Keratinocyte (primary cell): Measurements from ENCODE around the gene FBXL5. TPM values are rescaled to one million over a fixed set of nuclear protein-coding genes. Genes with fewer than 3 reads are reported as not detected.

Experiments used
- DNase-seq: peaks from one replicate; pipeline ENCODE4 v3.0.0-alpha.2; 2011; ENCODE audit warnings: low read depth, missing footprints, low spot score
- FAIRE-seq: peaks from 2 replicates; lab custom pipeline; 2011; peaks lifted over from hg19 to GRCh38; lab: Jason Lieb, UNC
- H2AFZ ChIP-seq: 2 replicates; pipeline ENCODE4 v1.6.0; 2012; ENCODE audit warnings: low read length, control low read depth, inconsistent platforms; ENCODE audit not compliant: control insufficient read depth
- H3K27ac ChIP-seq: 2 replicates; pipeline ENCODE4 v1.5.1; 2011; ENCODE audit warnings: low read length; ENCODE audit not compliant: control insufficient read depth, insufficient read depth
- H3K27me3 ChIP-seq: 3 replicates; pipeline ENCODE4 v1.6.0; 2011; ENCODE audit warnings: low read length; ENCODE audit not compliant: control insufficient read depth, insufficient read depth; ENCODE audit errors: extremely low read depth
- H3K36me3 ChIP-seq, 2 experiments: 2 replicates in 1 of 2; 3 replicates in 1 of 2; pipeline ENCODE4 v1.5.1; 2011; ENCODE audit warnings: low read length in 2 of 2, mild to moderate bottlenecking in 1 of 2; ENCODE audit not compliant: control insufficient read depth in 2 of 2, insufficient read depth in 2 of 2; ENCODE audit errors: extremely low read depth in 1 of 2
- H3K4me1 ChIP-seq: 3 replicates; pipeline ENCODE4 v1.5.1; 2011; ENCODE audit warnings: low read length; ENCODE audit not compliant: control insufficient read depth, insufficient read depth; ENCODE audit errors: extremely low read depth
- H3K4me2 ChIP-seq: 3 replicates; pipeline ENCODE4 v1.6.0; 2011; ENCODE audit warnings: low read depth, low read length; ENCODE audit not compliant: control insufficient read depth, insufficient read depth; ENCODE audit errors: extremely low read depth
- H3K4me3 ChIP-seq, 3 experiments: fragments of 200-600 bp in 1 of 3; sonication (generic) in 1 of 3; 2 replicates in 2 of 3; 3 replicates in 1 of 3; pipeline ENCODE4 v1.5.1; 2011 to 2016; ENCODE audit warnings: low read length in 3 of 3, mild to moderate bottlenecking in 3 of 3, control low read depth in 2 of 3, inconsistent platforms in 1 of 3, low read depth in 1 of 3, mixed read lengths in 1 of 3, mixed run types in 1 of 3, moderate library complexity in 1 of 3; ENCODE audit not compliant: control insufficient read depth in 2 of 3, insufficient read depth in 2 of 3; ENCODE audit errors: extremely low read depth in 1 of 3
- H3K79me2 ChIP-seq: 2 replicates; pipeline ENCODE4 v1.6.0; 2012; ENCODE audit warnings: low read length; ENCODE audit not compliant: control insufficient read depth, insufficient read depth
- H3K9ac ChIP-seq: 3 replicates; pipeline ENCODE4 v1.6.0; 2011; ENCODE audit warnings: low read length; ENCODE audit not compliant: control insufficient read depth, insufficient read depth; ENCODE audit errors: extremely low read depth
- H3K9me1 ChIP-seq: 3 replicates; pipeline ENCODE4 v1.6.0; 2011; ENCODE audit warnings: low read length; ENCODE audit not compliant: control insufficient read depth, insufficient read depth; ENCODE audit errors: extremely low read depth
- H3K9me3 ChIP-seq: 2 replicates; pipeline ENCODE4 v1.5.1; 2012; ENCODE audit warnings: low read depth, low read length; ENCODE audit not compliant: control insufficient read depth
- H4K20me1 ChIP-seq: 3 replicates; pipeline ENCODE4 v1.6.0; 2011; ENCODE audit warnings: low read length; ENCODE audit not compliant: control insufficient read depth, insufficient read depth; ENCODE audit errors: extremely low read depth
- EZH2 ChIP-seq: IDR thresholded peaks from one replicate; pipeline ENCODE4 v1.6.1; 2012; ENCODE audit warnings: inconsistent platforms, mild to moderate bottlenecking, low read length, moderate library complexity
- dilution Hi-C: fragments of 300-500 bp; cut with MboI; formaldehyde crosslinking; loops from one replicate; pipeline ENCODE4 v1.7.0; 2020; ENCODE audit warnings: low sequenced_read_pairs; ENCODE audit not compliant: extremely low pct_ligation_motif_present
- polyA plus RNA-seq, 5 experiments: library from polyadenylated mRNA; depleted of rRNA in 3 of 5; stranded (reverse) in 3 of 5; stranded (forward) in 1 of 5; unstranded in 1 of 5; fragments of >200 nt; gene quantifications; 1 replicate in 1 of 5; 2 replicates in 3 of 5; 3 replicates in 1 of 5; pipeline versions ENCODE4 v1.2.1 to v1.2.3, GENCODE V29; 2011 to 2012; ENCODE audit warnings: missing spikeins in 2 of 5, low read depth in 1 of 5, low replicate concordance in 1 of 5
- TF ChIP-seq, protein P1 (sequence below), 3 experiments: IDR thresholded peaks in 1 of 3; conservative IDR thresholded peaks in 1 of 3; optimal IDR thresholded peaks in 1 of 3; 2 replicates in 2 of 3; 3 replicates in 1 of 3; pipeline versions ENCODE3 to v1.5.1; 2011; ENCODE audit warnings: low read length in 3 of 3, mild to moderate bottlenecking in 3 of 3, moderate library complexity in 2 of 3, control low read depth in 1 of 3, inconsistent platforms in 1 of 3; ENCODE audit not compliant: insufficient read depth in 2 of 3; ENCODE audit errors: extremely low read depth in 1 of 3

Gene FBXL5
- polyA plus RNA-seq, 1 donor (not counting 4 experiments of a cell fraction or from before 2014, with no cell fraction given), result 63.1 TPM

DNA sequence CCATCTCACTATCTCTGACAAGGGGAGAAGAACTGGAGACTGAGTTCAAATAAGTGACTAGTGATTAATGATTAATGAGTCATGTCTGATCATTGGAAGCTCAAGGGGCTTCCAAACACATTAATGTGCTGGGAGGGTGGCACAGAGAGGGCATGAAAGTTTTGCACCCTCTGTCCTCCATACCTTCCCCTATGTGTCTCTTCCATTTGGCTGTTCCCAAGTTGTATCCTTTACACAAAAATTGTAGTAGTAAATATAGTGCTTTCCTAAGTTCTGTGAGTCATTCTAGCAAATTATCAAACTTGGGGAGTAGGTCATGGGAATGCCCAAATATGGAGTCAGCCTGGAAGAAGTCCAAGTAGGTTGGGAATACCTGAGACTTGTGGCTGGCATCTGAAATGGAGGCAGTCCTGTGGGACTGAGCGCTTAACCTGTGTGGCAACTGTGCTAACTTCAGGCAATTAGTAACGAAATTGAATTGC, 22.4 kb upstream of the FBXL5 start:
- H3K36me3 ChIP-seq, result peaks cover 0 to 7% of the 10 kb centered on the region in 2 experiments
- no peaks in the 10 kb centered on the region for H3K27me3 ChIP-seq
- H3K79me2 ChIP-seq, result peaks cover 84% of the 10 kb centered on the region
- DNase-seq, result peak; percentile 91
- FAIRE-seq, result peak; percentile 94
- H3K4me2 ChIP-seq, result peak overlapping the region; percentile 94
- peak overlapping the region; percentile 43 for H2AFZ ChIP-seq
- no peaks in the 10 kb centered on the region for H4K20me1 ChIP-seq
- H3K9ac ChIP-seq, result peak overlapping the region; percentile 34
- H3K9me1 ChIP-seq, result no peaks in the 10 kb centered on the region
- H3K9me3 ChIP-seq, result no peaks in the 10 kb centered on the region
- peak overlapping the region; percentile 85 for H3K27ac ChIP-seq
- TF ChIP-seq EZH2, result no peak
- TF ChIP-seq, protein P1, sequence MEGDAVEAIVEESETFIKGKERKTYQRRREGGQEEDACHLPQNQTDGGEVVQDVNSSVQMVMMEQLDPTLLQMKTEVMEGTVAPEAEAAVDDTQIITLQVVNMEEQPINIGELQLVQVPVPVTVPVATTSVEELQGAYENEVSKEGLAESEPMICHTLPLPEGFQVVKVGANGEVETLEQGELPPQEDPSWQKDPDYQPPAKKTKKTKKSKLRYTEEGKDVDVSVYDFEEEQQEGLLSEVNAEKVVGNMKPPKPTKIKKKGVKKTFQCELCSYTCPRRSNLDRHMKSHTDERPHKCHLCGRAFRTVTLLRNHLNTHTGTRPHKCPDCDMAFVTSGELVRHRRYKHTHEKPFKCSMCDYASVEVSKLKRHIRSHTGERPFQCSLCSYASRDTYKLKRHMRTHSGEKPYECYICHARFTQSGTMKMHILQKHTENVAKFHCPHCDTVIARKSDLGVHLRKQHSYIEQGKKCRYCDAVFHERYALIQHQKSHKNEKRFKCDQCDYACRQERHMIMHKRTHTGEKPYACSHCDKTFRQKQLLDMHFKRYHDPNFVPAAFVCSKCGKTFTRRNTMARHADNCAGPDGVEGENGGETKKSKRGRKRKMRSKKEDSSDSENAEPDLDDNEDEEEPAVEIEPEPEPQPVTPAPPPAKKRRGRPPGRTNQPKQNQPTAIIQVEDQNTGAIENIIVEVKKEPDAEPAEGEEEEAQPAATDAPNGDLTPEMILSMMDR (optimal IDR thresholded peaks at IDR 0.05 in 1 of 3, IDR thresholded peaks at IDR 0.05 in 1 of 3, conservative IDR thresholded peaks at IDR 0.05 in 1 of 3; ENCODE audit: extremely low read depth in 1 of 3, insufficient read depth in 2 of 3, low read length in 3 of 3), result peak in 1 of 3 experiments; percentile 8
- peaks cover 36% of the 10 kb centered on the region for H3K4me1 ChIP-seq
- H3K4me3 ChIP-seq, result peak overlapping the region in 2 of 3 experiments; percentile 32 to 56
- dilution Hi-C loops, result no loop called here

- no peak overlapping the region for H2AFZ ChIP-seq
- TF ChIP-seq, protein P1 (optimal IDR thresholded peaks at IDR 0.05 in 1 of 3, IDR thresholded peaks at IDR 0.05 in 1 of 3, conservative IDR thresholded peaks at IDR 0.05 in 1 of 3; ENCODE audit: extremely low read depth in 1 of 3, insufficient read depth in 2 of 3, low read length in 3 of 3), result no peak
- no peak for TF ChIP-seq EZH2
- FAIRE-seq, result no peak
- dilution Hi-C loops, result no loop called here
- H3K79me2 ChIP-seq, result peaks cover 84% of the 10 kb centered on the region
- no peak overlapping the region for H3K9ac ChIP-seq
- H3K4me2 ChIP-seq, result peak overlapping the region; percentile 94
- no peaks in the 10 kb centered on the region for H3K9me3 ChIP-seq
- H3K27me3 ChIP-seq, result no peaks in the 10 kb centered on the region
- H4K20me1 ChIP-seq, result no peaks in the 10 kb centered on the region
- no peaks in the 10 kb centered on the region for H3K9me1 ChIP-seq
- no peak for DNase-seq
- peak overlapping the region in 1 of 3 experiments; percentile 56 for H3K4me3 ChIP-seq
- peak overlapping the region; percentile 85 for H3K27ac ChIP-seq
- H3K4me1 ChIP-seq, result peaks cover 42% of the 10 kb centered on the region
- H3K36me3 ChIP-seq, result peaks cover 0 to 12% of the 10 kb centered on the region in 2 experiments
These were observed 21.7 kb upstream of the FBXL5 start for GRCh38 chr4:15676899-15677298.
